GM19099 (cell line): ENCODE data around the gene PHACTR1.

Source experiments
- POLR2A ChIP-seq: IDR thresholded peaks from 3 replicates; pipeline ENCODE4 v1.6.1; 2011; ENCODE audit warnings: low read depth; ENCODE audit not compliant: insufficient read length; ENCODE audit errors: extremely low read depth

PHACTR1 gene

GRCh38 chr6:13239530-13240455 lies 523.2 kb downstream of the PHACTR1 start:
- TF ChIP-seq POLR2A, result no peak

DNA sequence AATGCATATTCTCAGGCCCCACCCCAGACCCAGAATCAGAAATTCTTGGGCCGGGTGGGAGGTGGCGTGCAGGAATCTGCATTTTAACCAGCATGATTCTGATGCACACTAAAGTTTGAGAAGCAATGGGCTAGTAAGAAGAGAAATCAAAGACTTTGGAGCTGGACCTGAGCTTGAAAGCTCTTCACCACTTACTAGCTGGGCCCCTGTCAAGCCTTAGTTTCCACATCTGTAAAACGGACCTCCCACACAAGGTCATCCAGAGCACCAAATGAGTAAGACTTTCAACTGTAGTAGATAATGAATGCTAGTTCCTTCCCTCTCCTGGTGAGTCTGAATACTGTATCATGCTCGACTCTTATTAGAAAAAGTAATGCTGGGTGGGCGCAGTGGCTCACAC lies 524.8 kb downstream of the PHACTR1 start:
- no peak for TF ChIP-seq POLR2A

DNA sequence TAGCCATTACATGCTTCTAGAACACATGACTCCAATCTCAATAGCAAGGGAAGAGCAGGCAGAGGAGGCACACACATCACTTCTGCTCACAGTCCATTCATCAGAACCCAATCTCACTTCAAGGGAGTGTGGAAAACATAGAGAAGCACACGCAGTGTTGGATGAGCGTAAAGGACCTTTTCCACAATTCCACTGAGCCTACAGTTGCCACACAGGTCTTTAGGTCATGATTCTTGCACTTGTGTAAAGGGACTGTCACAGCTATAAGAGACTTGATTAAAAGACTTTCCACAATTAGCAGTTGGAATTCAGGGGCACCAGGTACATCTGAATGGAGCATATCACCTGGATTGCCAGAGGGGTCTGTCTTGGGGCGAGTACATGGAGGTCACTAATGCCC lies 525.6 kb downstream of the PHACTR1 start:
- TF ChIP-seq POLR2A, result no peak

DNA sequence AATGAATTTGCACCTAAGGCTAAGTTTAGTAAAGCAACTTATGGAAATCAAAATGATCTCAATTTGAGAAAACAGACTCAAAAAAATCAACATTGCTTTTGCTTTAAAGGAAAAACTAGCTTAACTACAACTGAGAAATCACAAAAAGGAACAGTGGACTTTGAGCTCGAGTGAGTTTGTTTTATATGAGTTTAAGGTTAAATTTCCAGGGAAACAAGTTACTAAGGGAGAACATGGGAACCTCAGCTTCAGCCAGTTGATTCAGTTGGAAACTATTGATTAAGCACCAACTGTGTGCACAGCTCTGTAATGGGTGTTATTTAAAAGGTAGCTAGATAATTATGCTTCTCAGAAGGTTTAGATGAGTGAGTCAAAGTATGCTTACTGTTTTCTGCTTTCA lies 526.0 kb downstream of the PHACTR1 start:
- TF ChIP-seq POLR2A, result no peak

- no peak for TF ChIP-seq POLR2A
Measured at GRCh38 chr6:13243033-13243432, 526.5 kb downstream of the PHACTR1 start.

DNA sequence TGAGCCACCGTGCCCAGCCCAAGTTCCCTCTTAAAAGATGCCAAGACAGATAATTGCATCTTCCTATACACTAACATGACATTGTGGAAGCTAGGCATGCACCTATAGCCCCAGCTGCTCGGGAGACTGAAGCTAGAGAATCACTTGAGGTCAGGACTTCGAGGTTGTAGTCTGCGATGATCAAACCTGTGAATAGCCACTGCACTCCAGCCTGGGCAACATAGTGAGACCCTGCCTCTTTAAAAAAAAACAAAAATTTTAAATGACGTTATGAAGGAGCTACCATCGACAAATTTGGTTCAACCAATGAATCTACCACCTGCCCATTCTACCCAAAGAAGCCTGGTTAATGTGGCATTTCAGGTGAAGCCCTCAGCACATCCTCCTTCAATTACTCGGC lies 531.1 kb downstream of the PHACTR1 start:
- TF ChIP-seq POLR2A, result no peak

DNA sequence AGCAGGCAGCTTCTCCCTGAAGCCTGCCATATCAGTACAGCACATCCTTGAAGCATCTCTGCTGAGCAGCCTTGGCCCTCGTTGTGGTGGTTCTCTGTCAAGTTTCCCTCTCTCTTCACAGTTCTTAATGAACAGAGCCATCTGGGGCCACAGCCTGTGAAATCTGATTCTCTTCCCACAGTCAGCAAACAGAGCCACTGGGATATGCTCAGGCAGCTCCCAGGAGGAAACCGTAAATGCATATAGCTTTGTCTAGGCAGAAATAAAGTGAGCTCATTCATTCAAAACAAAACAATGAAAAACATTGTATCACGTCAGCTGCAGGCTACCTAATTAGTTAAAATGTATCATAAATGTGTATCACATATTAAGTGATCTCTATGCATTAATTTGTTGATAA lies 531.5 kb downstream of the PHACTR1 start:
- TF ChIP-seq POLR2A, result no peak

DNA sequence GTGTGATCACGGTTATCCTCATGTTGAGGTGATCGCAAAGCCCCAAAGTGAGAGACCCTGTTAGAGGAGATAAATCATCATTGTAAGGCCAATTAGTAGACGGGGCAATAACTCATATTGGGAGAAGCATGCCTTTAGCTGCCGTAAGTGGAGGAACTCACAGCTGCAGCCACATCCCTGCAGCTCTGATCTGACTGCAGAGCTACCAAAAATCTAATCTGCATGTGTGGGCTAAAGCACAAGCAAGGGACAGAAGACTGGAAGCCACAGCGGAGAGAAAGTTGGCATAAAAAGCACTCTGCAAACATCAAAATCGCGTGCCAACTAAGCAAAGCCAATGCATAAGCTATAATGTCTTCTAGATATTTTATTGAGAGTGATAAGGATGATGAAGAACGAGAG lies 532.0 kb downstream of the PHACTR1 start:
- TF ChIP-seq POLR2A, result no peak

GRCh38 chr6:13248994-13249393 lies 532.4 kb downstream of the PHACTR1 start:
- TF ChIP-seq POLR2A, result no peak

DNA sequence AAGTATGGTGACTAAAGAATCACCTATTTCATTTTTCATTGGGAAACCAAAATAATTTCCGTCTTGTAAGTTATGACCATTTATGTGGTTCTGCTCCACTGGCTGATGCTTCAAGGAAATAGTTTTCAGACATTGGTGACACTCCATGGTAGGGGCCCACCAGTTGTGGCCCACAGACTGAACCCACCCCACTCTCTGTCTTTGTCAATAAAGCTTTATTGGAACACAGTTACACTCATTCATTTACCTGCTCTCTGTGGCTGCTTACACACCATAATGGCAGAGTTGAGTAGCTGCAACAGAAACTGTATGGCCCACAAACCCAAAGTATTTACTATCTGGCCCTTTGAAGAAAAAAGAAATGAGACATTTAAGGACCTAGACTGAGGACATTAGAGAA lies 533.2 kb downstream of the PHACTR1 start:
- no peak for TF ChIP-seq POLR2A

DNA sequence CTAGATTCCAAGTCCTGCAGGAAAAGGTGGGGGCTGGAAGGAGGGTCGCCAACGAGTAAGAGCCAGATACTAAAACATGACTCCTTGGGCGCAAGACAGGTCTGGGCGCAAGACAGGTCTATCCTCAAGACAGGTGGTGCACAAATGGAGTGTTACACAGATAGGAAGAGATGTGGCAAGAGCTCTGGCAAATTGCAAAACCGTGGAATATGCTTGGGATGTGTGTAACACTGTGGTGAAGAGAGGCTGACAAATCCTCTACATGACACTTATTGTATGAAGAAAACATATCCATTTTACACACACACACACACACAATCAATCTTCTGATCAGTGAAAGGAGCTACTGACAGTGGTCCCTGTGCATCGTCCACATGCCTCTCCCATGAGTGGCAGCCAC lies 534.1 kb downstream of the PHACTR1 start:
- no peak for TF ChIP-seq POLR2A

- no peak for TF ChIP-seq POLR2A
Measured at GRCh38 chr6:13251242-13251641, 534.7 kb downstream of the PHACTR1 start.

DNA sequence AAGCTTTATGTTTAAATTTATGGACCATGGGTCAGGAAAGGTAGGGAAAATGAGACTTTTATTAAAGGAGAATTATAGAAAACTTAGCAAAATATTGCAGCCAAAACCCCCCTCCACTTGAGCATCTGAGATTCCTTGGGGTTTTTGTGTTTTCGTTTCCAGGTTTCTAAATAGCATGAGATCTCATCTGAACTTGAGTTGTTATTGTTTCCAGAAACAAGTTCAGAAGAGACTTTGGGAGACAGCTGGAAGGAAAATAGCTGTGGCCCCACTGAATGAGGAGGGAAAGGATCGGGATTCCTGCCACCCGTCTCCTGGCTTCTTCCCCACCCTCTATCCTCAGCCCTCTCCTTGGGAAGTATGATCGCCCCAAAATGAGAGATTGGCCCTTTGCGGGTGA lies 536.2 kb downstream of the PHACTR1 start:
- TF ChIP-seq POLR2A, result no peak

GRCh38 chr6:13253272-13253671 lies 536.7 kb downstream of the PHACTR1 start:
- TF ChIP-seq POLR2A, result no peak

- TF ChIP-seq POLR2A, result no peak
Measured at GRCh38 chr6:13256266-13257001, 539.9 kb downstream of the PHACTR1 start.

DNA sequence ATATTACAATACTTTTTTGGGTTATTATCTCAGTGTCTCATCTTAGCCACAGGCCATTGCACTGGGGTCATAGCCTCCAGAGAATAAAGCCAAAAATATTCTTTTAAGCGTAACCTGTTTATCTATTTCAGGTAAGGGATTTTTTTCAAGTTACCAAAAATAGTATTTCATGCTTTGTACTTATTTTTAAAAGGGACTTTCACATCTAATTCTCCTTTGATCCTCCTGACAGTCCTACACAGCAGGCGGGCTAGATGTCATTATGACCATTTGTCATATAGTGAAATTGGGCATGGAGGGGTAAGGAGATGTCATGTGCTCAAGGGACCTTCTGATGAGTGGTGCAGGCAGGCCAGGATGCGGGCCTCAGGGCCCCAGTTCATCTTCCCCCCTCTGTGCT lies 542.8 kb downstream of the PHACTR1 start:
- TF ChIP-seq POLR2A, result no peak
